ENCODE data around the gene FGFR2.

- TF ChIP-seq, protein P1, sequence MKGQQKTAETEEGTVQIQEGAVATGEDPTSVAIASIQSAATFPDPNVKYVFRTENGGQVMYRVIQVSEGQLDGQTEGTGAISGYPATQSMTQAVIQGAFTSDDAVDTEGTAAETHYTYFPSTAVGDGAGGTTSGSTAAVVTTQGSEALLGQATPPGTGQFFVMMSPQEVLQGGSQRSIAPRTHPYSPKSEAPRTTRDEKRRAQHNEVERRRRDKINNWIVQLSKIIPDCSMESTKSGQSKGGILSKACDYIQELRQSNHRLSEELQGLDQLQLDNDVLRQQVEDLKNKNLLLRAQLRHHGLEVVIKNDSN (IDR thresholded peaks at IDR 0.05): no peak
- no peak for TF ChIP-seq EP300 (IDR thresholded peaks at IDR 0.05; ENCODE audit: borderline replicate concordance)
- no peak for TF ChIP-seq CREB1 (IDR thresholded peaks at IDR 0.05; ENCODE audit: low read depth)
- no peak for TF ChIP-seq RAD21 (IDR thresholded peaks at IDR 0.05; ENCODE audit: low read depth)
- no peak for TF ChIP-seq CEBPB (IDR thresholded peaks at IDR 0.05)
- TF ChIP-seq TAF1 (IDR thresholded peaks at IDR 0.05; ENCODE audit: low read depth): no peak
- TF ChIP-seq ZBTB7A (IDR thresholded peaks at IDR 0.05; ENCODE audit: low read depth): no peak
- no peak for TF ChIP-seq MAX (IDR thresholded peaks at IDR 0.05)
- TF ChIP-seq FOXM1 (IDR thresholded peaks at IDR 0.05; ENCODE audit: borderline replicate concordance, low read depth): no peak
- no peak for TF ChIP-seq TEAD4 (IDR thresholded peaks at IDR 0.05)
- no peak for TF ChIP-seq TCF12 (IDR thresholded peaks at IDR 0.05; ENCODE audit: low read depth)
- TF ChIP-seq YY1 (IDR thresholded peaks at IDR 0.05; ENCODE audit: low read depth): no peak
Observed at GRCh38 chr10:121577568-121577967, 20.7 kb downstream of the FGFR2 start.

All from Ishikawa (cell line).